Vagina (tissue), 2 donors: ENCODE results near the gene MPZL3.

Source experiments
- POLR2A ChIP-seq, 2 donors: fragments of 450-650 bp; IDR thresholded peaks; one replicate each; pipeline ENCODE4 v1.6.1; 2017; ENCODE audit warnings: antibody characterized with exemption in 2 of 2, mild to moderate bottlenecking in 2 of 2, moderate library complexity in 2 of 2
- TF ChIP-seq, protein P1 (sequence below), 3 experiments: fragments of 450-650 bp in 2 of 3; fragments of 200-600 bp in 1 of 3; sonication (generic) in 1 of 3; IDR thresholded peaks; one replicate each; pipeline ENCODE4 v1.5.1; 2017 to 2019; ENCODE audit warnings: antibody characterized with exemption in 3 of 3, mild to moderate bottlenecking in 2 of 3, moderate library complexity in 2 of 3

DNA sequence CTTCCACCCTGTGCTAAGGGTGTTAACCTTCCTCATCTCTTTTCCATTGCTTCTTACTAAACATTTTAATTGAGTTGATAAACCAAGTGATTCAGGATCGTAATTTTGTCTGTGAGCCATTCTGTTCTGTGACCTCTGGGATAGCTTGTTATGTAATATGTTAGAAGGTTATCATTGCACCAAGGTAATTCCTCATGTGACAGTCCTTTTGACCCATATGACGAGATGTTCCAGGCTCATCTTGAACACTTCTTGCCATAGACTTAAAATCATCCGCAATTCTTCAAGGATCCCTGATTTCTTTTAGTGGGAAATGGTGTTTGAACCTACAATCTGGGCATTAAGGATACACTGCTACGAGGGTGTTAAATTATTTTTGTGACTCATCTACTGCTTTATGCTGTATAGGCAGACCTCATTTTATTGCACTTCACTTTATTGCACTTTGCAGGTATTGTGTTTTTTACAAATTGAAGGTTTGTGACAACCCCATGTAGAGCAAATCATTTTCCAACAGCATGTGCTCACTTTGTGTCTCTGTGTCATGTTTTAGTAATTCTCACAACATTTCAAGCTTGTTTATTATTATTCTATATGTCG, 31.0 kb upstream of the MPZL3 start:
- TF ChIP-seq POLR2A (IDR thresholded peaks at IDR 0.05) = no peak
- TF ChIP-seq, protein P1, sequence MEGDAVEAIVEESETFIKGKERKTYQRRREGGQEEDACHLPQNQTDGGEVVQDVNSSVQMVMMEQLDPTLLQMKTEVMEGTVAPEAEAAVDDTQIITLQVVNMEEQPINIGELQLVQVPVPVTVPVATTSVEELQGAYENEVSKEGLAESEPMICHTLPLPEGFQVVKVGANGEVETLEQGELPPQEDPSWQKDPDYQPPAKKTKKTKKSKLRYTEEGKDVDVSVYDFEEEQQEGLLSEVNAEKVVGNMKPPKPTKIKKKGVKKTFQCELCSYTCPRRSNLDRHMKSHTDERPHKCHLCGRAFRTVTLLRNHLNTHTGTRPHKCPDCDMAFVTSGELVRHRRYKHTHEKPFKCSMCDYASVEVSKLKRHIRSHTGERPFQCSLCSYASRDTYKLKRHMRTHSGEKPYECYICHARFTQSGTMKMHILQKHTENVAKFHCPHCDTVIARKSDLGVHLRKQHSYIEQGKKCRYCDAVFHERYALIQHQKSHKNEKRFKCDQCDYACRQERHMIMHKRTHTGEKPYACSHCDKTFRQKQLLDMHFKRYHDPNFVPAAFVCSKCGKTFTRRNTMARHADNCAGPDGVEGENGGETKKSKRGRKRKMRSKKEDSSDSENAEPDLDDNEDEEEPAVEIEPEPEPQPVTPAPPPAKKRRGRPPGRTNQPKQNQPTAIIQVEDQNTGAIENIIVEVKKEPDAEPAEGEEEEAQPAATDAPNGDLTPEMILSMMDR (IDR thresholded peaks at IDR 0.05) = no peak
